ENCODE measurements around the gene RPS3. TPM values are rescaled to one million over a fixed set of nuclear protein-coding genes. Genes with fewer than 3 reads are reported as not detected.

RPS3 gene
- total RNA-seq, 4 donors from 2014 or later, result 1,012 to 1,395 (median 1,115) TPM

DNA sequence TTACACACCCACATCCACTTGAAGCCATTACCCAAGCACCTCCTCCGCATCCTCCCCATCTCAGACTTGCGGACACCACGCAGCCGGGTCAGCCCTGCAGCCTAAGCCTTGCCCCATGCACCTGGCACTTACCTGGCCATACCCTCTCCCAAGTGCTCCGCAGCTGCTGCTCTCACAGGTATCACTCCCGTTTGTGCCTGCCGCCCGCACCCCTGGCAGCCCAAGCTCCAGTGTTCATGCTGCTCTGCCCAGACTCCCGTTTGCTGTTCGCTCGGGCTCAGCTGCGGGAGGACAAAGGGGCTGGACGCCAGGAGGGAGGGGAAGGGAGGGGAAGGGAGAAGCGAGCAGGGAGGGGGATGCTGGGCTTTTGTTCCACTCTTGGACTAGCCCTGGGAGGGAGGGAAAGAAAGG, 33.6 kb downstream of the RPS3 start, which contains the start of gene KLHL35:
TSS of gene KLHL35 (minus strand) at position 293 of the 411 bp plus-strand sequence. CDS start 2,574 bp downstream, outside the sequence.
- 9 to 15% methylated on average over 13 to 14 of the region's 14 CpGs for WGBS, 2 donors
- Histone ChIP-seq H3K4me1 (peaks cover 0 to 53% (median 12%) of the 10 kb centered on the region in 4 donors), H3K36me3 (peaks cover 0 to 25% (median 0%) of the 10 kb centered on the region in 3 donors), H3K27ac (no peak within 1 kb of the TSS), H3K27me3 (peaks cover 0 to 30% of the 10 kb centered on the region in 2 donors), H3K9me3 (peaks cover 0 to 5% (median 0%) of the 10 kb centered on the region in 4 donors), H3K4me3 (no peak within 1 kb of the TSS)
- DNase-seq (ENCODE audit: low spot score in 2 of 2), result no peak
- TF ChIP-seq EP300 (IDR thresholded peaks at IDR 0.05) (no peak), POLR2A (IDR thresholded peaks at IDR 0.05) (no peak), CTCF (IDR thresholded peaks at IDR 0.05) (no peak)

DNA sequence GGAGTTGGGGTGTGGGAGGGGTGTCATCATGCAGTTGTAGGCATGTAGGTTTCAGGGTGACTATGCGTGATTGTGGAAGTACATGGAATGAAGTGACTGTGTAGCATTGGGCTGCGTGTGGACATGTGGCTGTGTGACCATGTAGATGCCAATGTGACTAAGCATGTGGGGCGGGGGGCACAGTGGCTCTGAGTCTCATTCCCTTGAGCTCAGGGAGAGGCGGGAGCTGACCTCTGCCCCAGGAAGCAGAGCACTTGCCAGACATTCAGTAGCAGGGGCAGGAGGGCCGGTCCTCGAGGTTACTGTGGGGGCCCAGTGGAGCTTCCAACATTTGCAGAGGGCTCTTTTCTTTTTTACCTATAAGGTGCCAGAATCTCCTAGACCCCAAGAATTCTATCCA, 34.1 kb downstream of the RPS3 start:
- WGBS, 2 donors, result 49 to 53% methylated on average over 6 of the region's 6 CpGs
- H3K9me3 ChIP-seq, result peaks cover 0 to 5% (median 0%) of the 10 kb centered on the region in 4 donors
- H3K4me3 ChIP-seq, result no peak overlapping the region
- H3K27ac ChIP-seq, result no peak overlapping the region
- H3K4me1 ChIP-seq, result peaks cover 0 to 50% (median 12%) of the 10 kb centered on the region in 4 donors
- peaks cover 0 to 30% of the 10 kb centered on the region in 2 donors for H3K27me3 ChIP-seq
- H3K36me3 ChIP-seq, result peaks cover 0 to 28% (median 0%) of the 10 kb centered on the region in 3 donors
- no peak for TF ChIP-seq EP300 (IDR thresholded peaks at IDR 0.05)
- no peak for TF ChIP-seq POLR2A (IDR thresholded peaks at IDR 0.05)
- TF ChIP-seq CTCF (IDR thresholded peaks at IDR 0.05), result no peak
- no peak for DNase-seq (ENCODE audit: low spot score in 2 of 2)

DNA sequence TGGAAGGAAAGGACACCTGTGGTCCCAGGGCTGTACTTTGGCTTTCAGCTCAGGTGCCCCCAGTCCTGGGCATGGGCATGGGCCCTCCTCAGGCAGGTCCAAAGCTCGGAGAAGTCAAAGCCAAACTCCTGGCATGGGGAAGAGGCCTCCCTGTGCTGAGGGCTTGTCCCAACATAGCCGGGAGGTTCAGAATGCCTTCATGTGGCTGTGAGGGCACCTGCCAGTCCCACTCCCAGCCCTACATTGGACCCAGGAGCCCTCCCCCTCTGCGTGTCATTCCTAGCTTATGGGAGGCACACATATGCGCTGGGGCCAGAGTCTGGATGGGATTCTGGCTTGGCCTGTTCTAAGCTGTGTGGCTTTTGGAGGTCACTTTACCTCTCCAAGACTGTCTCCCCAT, 34.7 kb downstream of the RPS3 start:
- H3K9me3 ChIP-seq, result peaks cover 0 to 5% (median 0%) of the 10 kb centered on the region in 4 donors
- H3K27ac ChIP-seq, result no peak overlapping the region
- TF ChIP-seq EP300 (IDR thresholded peaks at IDR 0.05) (no peak), CTCF (IDR thresholded peaks at IDR 0.05) (no peak), POLR2A (IDR thresholded peaks at IDR 0.05) (no peak)
- WGBS, 2 donors, result 93% methylated on average over 2 to 3 of the region's 4 CpGs
- DNase-seq (ENCODE audit: low spot score in 2 of 2), result no peak
- H3K4me1 ChIP-seq, result peaks cover 0 to 44% (median 12%) of the 10 kb centered on the region in 4 donors
- peaks cover 0 to 33% (median 0%) of the 10 kb centered on the region in 3 donors for H3K36me3 ChIP-seq
- no peak overlapping the region for H3K4me3 ChIP-seq
- peaks cover 0 to 24% of the 10 kb centered on the region in 2 donors for H3K27me3 ChIP-seq

- TF ChIP-seq CTCF (IDR thresholded peaks at IDR 0.05), result no peak
- TF ChIP-seq POLR2A (IDR thresholded peaks at IDR 0.05), result no peak
- no peak for TF ChIP-seq EP300 (IDR thresholded peaks at IDR 0.05)
- DNase-seq (ENCODE audit: low spot score in 2 of 2), result no peak
- H3K36me3 ChIP-seq, result peaks cover 0 to 41% (median 0%) of the 10 kb centered on the region in 3 donors
- peaks cover 0 to 17% of the 10 kb centered on the region in 2 donors for H3K27me3 ChIP-seq
- H3K9me3 ChIP-seq, result no peaks in the 10 kb centered on the region
- peaks cover 0 to 35% (median 6%) of the 10 kb centered on the region in 4 donors for H3K4me1 ChIP-seq
- no peak overlapping the region for H3K4me3 ChIP-seq
- WGBS, 2 donors, result 86 to 92% methylated on average over 7 to 11 of the region's 12 CpGs
- no peak overlapping the region for H3K27ac ChIP-seq
Observed at GRCh38 chr11:75434886-75435570, 35.7 kb downstream of the RPS3 start.

DNA sequence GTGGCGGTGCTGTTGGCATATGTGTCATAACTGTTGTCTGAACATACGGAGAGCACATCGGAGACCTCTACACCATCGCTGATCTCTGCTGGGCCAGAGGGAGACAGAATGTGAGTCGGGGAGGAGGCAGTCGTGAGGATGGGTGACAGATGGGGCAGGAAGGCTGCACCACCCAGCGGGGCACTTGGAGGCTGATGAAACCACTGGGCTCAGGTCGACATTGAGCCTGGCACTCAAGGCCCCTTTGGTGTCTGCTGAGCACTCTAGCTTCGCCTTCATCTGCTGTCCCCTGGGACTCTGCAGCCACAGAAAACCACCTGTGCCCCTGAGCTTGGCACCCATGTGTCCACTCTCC, 36.2 kb downstream of the RPS3 start:
- Histone ChIP-seq H3K9me3 (no peaks in the 10 kb centered on the region), H3K27ac (peak overlapping the region in 1 of 4 donors; percentile 35), H3K4me1 (peaks cover 0 to 32% (median 4%) of the 10 kb centered on the region in 4 donors), H3K4me3 (no peak overlapping the region), H3K27me3 (peaks cover 0 to 16% of the 10 kb centered on the region in 2 donors), H3K36me3 (peaks cover 0 to 45% (median 0%) of the 10 kb centered on the region in 3 donors)
- no peak for TF ChIP-seq EP300 (IDR thresholded peaks at IDR 0.05)
- TF ChIP-seq POLR2A (IDR thresholded peaks at IDR 0.05), result no peak
- no peak for TF ChIP-seq CTCF (IDR thresholded peaks at IDR 0.05)
- 85 to 88% methylated on average over 9 of the region's 9 CpGs for WGBS, 2 donors
- DNase-seq (ENCODE audit: low spot score in 2 of 2), result no peak
